ENCODE data around the gene OR2D3.
A peak's percentile ranks its signal among the peaks of the same experiment; 100 is the strongest.
"Not testable (repeated sequence)": the region's sequence is repeated elsewhere in the genome, so short reads cannot be mapped to it uniquely, and the experiment has no call there.

OR2D3 gene, protein sequence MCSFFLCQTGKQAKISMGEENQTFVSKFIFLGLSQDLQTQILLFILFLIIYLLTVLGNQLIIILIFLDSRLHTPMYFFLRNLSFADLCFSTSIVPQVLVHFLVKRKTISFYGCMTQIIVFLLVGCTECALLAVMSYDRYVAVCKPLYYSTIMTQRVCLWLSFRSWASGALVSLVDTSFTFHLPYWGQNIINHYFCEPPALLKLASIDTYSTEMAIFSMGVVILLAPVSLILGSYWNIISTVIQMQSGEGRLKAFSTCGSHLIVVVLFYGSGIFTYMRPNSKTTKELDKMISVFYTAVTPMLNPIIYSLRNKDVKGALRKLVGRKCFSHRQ

GRCh38 chr11:6920702-6921101, at the start of gene OR2D3:
TSS of gene OR2D3 (plus strand) at chr11:6921002. CDS start at chr11:6921002, 0 bp downstream.
- DNase-seq (ENCODE audit: low read depth), result no peak

GRCh38 chr11:6871278-6871677, 49.5 kb upstream of the OR2D3 start:
- no peak for DNase-seq (ENCODE audit: low read depth)

DNA sequence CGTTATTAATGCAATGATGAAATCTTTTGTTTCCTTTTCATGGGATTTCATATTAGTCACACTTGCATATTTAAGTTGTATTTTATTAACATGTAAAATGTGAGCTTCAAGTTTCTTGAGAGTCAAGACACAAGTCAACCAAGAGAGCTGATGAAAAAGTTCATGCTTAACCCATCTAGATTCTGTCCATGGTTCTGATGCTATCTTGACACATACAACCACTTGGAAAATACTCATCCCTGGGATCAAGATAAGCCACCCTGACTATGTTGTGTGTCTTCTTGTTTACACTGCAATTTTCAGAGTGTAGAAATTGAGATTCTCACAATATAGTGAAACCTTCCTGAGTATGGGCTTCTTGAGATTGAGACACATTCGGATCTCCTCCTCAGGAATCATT, 45.0 kb upstream of the OR2D3 start:
- DNase-seq (ENCODE audit: low read depth), result no peak

GRCh38 chr11:6876325-6876724, 44.5 kb upstream of the OR2D3 start, which contains the start of gene OR10A4:
TSS of gene OR10A4 (plus strand) at chr11:6876625. CDS start at chr11:6876648, 23 bp downstream.
- DNase-seq (ENCODE audit: low read depth), result no peak

DNA sequence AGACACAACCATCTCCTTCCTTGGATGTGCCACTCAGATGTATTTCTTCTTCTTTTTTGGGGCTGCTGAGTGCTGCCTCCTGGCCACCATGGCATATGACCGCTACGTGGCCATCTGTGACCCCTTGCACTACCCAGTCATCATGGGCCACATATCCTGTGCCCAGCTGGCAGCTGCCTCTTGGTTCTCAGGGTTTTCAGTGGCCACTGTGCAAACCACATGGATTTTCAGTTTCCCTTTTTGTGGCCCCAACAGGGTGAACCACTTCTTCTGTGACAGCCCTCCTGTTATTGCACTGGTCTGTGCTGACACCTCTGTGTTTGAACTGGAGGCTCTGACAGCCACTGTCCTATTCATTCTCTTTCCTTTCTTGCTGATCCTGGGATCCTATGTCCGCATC, 43.9 kb upstream of the OR2D3 start:
- no peak for DNase-seq (ENCODE audit: low read depth)

GRCh38 chr11:6882751-6883150, 38.1 kb upstream of the OR2D3 start:
- no peak for DNase-seq (ENCODE audit: low read depth)

DNA sequence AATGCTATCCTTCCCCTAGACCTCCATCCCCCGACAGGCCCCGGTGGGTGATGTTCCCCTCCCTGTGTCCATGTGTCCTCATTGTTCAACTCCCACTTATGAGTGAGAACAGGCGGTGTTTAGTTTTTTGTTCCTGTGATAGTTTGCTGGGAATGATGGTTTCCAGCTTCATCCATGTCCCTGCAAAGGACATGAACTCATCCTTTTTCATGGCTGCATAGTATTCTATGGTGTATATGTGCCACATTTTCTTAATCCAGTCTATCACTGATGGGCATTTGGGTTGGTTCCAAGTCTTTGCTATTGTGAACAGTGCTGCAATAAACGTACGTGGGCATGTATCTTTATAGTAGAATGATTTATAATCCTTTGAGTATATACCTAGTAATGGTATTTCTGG, 33.1 kb upstream of the OR2D3 start:
- DNase-seq (ENCODE audit: low read depth), result not testable (repeated sequence)

GRCh38 chr11:6888830-6889229, 32.0 kb upstream of the OR2D3 start:
- no peak for DNase-seq (ENCODE audit: low read depth)

DNA sequence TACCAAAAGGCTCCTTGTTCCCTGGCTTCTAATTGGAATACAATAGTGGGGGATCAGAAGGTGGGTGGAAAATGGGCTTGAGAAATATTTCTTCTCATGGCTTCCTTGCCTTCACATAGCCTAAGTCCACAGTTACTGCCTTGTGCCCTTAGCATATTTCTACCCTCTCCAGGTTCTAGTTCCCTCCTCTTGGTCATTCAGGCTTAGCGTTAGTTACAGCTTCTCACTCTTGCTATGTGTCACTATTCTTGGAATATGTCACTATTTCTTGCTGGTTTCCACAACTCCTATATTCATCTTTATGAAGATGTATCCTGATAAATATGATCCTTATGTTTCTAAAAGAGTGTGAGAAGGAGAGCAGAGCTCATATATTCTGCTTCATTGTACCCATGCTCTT, 31.0 kb upstream of the OR2D3 start:
- no peak for DNase-seq (ENCODE audit: low read depth)

GRCh38 chr11:6892400-6892799, 28.4 kb upstream of the OR2D3 start, which contains the start of gene OR2D2:
TSS of gene OR2D2 (minus strand) at chr11:6892500. CDS start at chr11:6892500, 0 bp downstream.
- no peak for DNase-seq (ENCODE audit: low read depth)

DNA sequence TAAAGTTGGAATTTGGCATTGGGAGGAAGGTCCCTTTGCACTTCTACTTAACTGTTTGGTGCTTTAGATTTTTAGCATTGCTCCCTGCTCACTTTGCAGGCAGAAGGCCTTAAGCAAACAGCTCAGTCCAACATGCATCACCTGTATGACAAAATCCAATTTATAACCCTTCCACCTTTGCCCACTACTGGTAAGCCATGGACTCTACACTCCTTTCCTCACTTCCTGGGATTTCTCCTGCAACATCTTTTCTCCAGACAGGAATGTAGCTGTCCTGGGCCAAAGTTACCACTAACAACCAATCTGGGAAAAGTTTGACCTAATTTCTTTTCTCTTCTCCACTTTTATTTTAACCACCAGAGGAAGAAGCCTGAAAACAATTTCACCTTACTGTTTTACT, 26.7 kb upstream of the OR2D3 start:
- no peak for DNase-seq (ENCODE audit: low read depth)

GRCh38 chr11:6895010-6895409, 25.8 kb upstream of the OR2D3 start:
- DNase-seq (ENCODE audit: low read depth), result no peak

DNA sequence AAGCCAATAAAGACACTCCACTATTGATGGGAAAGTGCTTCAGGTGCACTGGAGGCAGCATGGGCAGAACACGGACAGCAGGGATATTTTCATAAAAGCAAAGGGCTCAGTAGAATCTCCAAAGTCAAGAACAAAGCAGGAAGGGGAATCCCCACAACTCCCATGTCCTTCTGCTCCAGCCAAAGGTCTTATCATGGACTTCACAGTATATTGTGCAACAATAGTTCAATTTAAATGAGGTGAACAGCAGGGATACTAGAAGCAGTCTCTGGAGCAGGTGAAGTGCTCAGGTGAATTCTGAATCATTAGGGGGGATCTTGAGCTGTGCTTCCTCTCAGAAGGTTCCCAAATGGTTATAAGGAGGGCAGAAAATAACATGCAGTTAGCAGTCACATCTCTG, 21.9 kb upstream of the OR2D3 start:
- DNase-seq (ENCODE audit: low read depth), result no peak

GRCh38 chr11:6900327-6900999, 20.3 kb upstream of the OR2D3 start:
- DNase-seq (ENCODE audit: low read depth), result peak; percentile 26

- not testable (repeated sequence) for DNase-seq (ENCODE audit: low read depth)
Observed at GRCh38 chr11:6904804-6905203, 16.0 kb upstream of the OR2D3 start.

GRCh38 chr11:6911378-6911777, 9.4 kb upstream of the OR2D3 start:
- DNase-seq (ENCODE audit: low read depth), result no peak

DNA sequence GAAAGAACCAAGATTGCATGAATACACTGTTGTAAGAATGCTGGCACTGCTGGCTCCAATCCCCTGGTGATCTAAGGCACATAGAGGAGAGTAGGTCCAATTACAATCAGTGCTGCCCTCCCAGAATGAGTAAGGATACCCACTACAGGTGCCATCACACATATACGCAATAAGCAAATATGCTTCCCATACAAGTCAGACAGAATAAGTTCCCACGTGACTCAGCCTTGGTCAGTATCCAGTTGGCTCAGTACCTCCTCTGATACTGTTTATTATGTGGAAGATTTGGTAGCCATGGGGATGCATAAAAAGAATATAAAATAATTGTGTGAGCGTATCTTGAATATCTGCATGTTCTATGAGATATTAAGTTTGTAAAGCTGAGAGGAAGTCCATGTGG, 8.9 kb upstream of the OR2D3 start:
- DNase-seq (ENCODE audit: low read depth), result peak; percentile 20

- DNase-seq (ENCODE audit: low read depth), result no peak
Observed at GRCh38 chr11:6919698-6920097, 1.1 kb upstream of the OR2D3 start.

- DNase-seq (ENCODE audit: low read depth), result no peak
Observed at GRCh38 chr11:6925007-6925577, 4.3 kb downstream of the OR2D3 start.

- DNase-seq (ENCODE audit: low read depth), result no peak
Observed at GRCh38 chr11:6925636-6926207, 4.9 kb downstream of the OR2D3 start.

GRCh38 chr11:6926208-6927029, 5.6 kb downstream of the OR2D3 start, which contains the start of gene ZNF215:
TSS of gene ZNF215 (plus strand) at chr11:6926426. CDS start at chr11:6932273, 5,847 bp downstream.
- DNase-seq (ENCODE audit: low read depth), result peak; percentile 74

Measured in HS-5 (cell line).